Uterus (tissue), 4 donors: ENCODE data around the gene P2RX5. TPM values are rescaled to one million over a fixed set of nuclear protein-coding genes. Genes with fewer than 3 reads are reported as not detected.

Experiments
- DNase-seq, 2 donors: peaks; one replicate each; pipeline ENCODE4 v3.0.0-alpha.2; 2019 to 2020
- H3K27ac ChIP-seq, 2 donors: fragments of 200-600 bp; sonication (generic); 1 replicate in 1 of 2; 2 replicates in 1 of 2; pipeline ENCODE4 v1.5.1; 2016 to 2018
- H3K27me3 ChIP-seq, 2 donors: fragments of 200-600 bp; sonication (generic); one replicate each; pipeline ENCODE4 v1.5.1; 2018 to 2019; ENCODE audit warnings: control low read depth in 1 of 2
- H3K36me3 ChIP-seq, 2 donors: fragments of 200-600 bp; sonication (generic); one replicate each; pipeline ENCODE4 v1.5.1; 2019; ENCODE audit warnings: control low read depth in 1 of 2
- H3K4me1 ChIP-seq, 2 donors: fragments of 200-600 bp; sonication (generic); one replicate each; pipeline ENCODE4 v1.5.1; 2018 to 2019; ENCODE audit warnings: control low read depth in 1 of 2
- H3K4me3 ChIP-seq, 2 donors: fragments of 200-600 bp; sonication (generic); 1 replicate in 1 of 2; 2 replicates in 1 of 2; pipeline ENCODE4 v1.5.1; 2018 to 2019; ENCODE audit warnings: mild to moderate bottlenecking in 1 of 2
- H3K9me3 ChIP-seq, 2 donors: fragments of 200-600 bp; sonication (generic); one replicate each; pipeline ENCODE4 v1.5.1; 2019; ENCODE audit warnings: control low read depth in 1 of 2
- CTCF ChIP-seq, 4 experiments: fragments of 200-600 bp in 2 of 4; fragments of 450-650 bp in 2 of 4; sonication (generic) in 2 of 4; IDR thresholded peaks; one replicate each; pipeline ENCODE4 v1.5.1; 2016 to 2019; ENCODE audit warnings: antibody characterized with exemption in 4 of 4, mild to moderate bottlenecking in 2 of 4, moderate library complexity in 1 of 4
- POLR2A ChIP-seq, 2 donors: fragments of 450-650 bp; IDR thresholded peaks; one replicate each; pipeline ENCODE4 v1.6.1; 2016; ENCODE audit warnings: antibody characterized with exemption in 2 of 2, mild to moderate bottlenecking in 1 of 2, moderate library complexity in 1 of 2
- intact Hi-C: fragments of 100-400 bp; cut with DNase I; formaldehyde crosslinking; loops from one replicate; pipeline ENCODE4 v1.15.1; 2023; ENCODE audit warnings: low total_unique reads
- total RNA-seq, 4 donors: library from RNA; depleted of rRNA in 3 of 4; stranded (reverse); fragments of >200 nt in 3 of 4; gene quantifications; one replicate each; pipeline versions ENCODE4 v1.1.0 to v1.2.4, GENCODE V29; 2014 to 2023
- donor health status: DM: yes; HTN: yes; CAD: no.

Gene P2RX5
- total RNA-seq, 4 donors from 2014 or later = 0.51 to 8.2 (median 1.1) TPM

- H3K27me3 ChIP-seq = no peaks in the 10 kb centered on the region
- H3K4me3 ChIP-seq = no peak overlapping the region
- no peaks in the 10 kb centered on the region for H3K36me3 ChIP-seq
- H3K4me1 ChIP-seq = no peaks in the 10 kb centered on the region
- intact Hi-C loops = no loop called here
- DNase-seq = no peak
- H3K27ac ChIP-seq = no peak overlapping the region
- TF ChIP-seq POLR2A (IDR thresholded peaks at IDR 0.05) = no peak
- TF ChIP-seq CTCF (IDR thresholded peaks at IDR 0.05) = no peak
- no peaks in the 10 kb centered on the region for H3K9me3 ChIP-seq
Measured at GRCh38 chr17:3630781-3631180, 65.2 kb downstream of the P2RX5 start.

DNA sequence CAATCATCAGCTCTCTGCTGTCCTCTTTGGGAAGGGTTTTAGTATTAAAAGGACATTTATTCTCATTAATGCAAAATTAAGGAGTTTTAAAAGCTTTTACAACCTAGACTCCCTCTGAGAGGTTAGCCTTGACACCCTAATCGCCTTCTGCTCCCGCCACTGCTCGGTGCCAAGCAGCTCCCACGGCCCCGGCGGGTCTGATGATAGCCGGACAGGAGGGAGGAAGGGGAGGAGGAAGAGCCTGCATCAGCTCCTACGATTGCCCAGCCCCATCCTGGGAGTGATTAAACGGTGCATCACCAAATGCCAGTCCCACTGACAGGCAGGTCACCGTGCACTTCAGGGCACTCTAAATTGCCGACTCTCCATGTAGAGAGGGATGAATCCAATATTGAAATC is 68.2 kb downstream of the P2RX5 start:
- H3K36me3 ChIP-seq = no peaks in the 10 kb centered on the region
- TF ChIP-seq CTCF (IDR thresholded peaks at IDR 0.05) (no peak), POLR2A (IDR thresholded peaks at IDR 0.05) (no peak)
- H3K9me3 ChIP-seq = no peaks in the 10 kb centered on the region
- DNase-seq = no peak
- intact Hi-C loops = no loop called here
- no peaks in the 10 kb centered on the region for H3K27me3 ChIP-seq
- H3K4me3 ChIP-seq = no peak overlapping the region
- H3K4me1 ChIP-seq = no peaks in the 10 kb centered on the region
- no peak overlapping the region for H3K27ac ChIP-seq

DNA sequence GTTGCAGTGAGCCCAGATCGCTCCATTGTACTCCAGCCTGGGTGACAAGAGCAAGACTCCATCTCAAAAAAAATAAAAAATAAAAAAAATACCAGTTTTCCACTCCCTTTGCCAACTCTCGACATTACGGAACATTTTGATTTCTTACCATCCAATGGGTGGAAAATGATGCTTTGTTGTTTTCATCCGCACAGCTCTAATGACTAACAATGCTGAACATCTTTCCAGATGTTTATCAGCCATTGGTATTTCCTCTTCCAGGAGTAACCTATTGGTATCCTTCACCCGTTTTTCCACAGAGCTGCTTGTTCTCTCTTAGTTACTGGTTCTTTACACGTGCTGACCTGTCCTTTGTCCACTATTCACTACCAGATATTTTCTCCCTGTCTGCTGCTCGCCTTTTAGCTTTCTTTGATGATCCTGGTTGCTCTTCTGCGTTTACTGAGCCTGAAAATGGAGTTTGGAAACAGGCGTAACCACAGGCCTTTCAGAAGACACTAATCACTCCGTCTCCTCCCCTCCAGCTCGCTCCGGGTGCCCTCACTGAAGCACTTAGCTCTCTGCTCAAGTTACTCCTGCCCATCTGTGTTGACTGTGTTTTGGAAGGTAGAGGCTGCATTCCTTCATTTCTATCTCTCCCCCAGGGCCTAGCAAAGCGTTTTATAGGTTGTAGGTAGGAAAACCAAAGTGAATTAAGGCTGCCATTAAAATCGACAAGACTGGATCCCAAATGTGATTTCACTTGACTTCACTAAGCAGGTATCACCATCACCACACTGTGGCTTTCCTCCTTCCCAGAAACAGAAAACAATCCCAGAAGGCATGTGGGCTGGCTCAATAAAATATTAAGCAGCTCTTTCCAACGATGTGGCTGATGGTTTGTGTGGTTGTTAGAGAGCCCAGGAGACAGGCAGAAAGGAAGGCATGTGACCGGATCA is 68.9 kb downstream of the P2RX5 start:
- Histone ChIP-seq H3K36me3 (no peaks in the 10 kb centered on the region), H3K4me1 (no peaks in the 10 kb centered on the region), H3K27ac (no peak overlapping the region), H3K27me3 (no peaks in the 10 kb centered on the region), H3K9me3 (no peaks in the 10 kb centered on the region), H3K4me3 (no peak overlapping the region)
- no peak for TF ChIP-seq CTCF (IDR thresholded peaks at IDR 0.05)
- TF ChIP-seq POLR2A (IDR thresholded peaks at IDR 0.05) = no peak
- DNase-seq = no peak
- intact Hi-C loops = no loop called here

Other genes starting within 250 kb of the P2RX5 start
- gene SPATA22, start 224.3 kb downstream of the P2RX5 start, total RNA-seq = under 1 TPM in 1 of 4 donors, not detected in 3; 0.62 TPM
- gene ASPA, start 220.2 kb downstream of the P2RX5 start, total RNA-seq = 10 to 100 TPM in 2 of 4 donors, 1 to 10 TPM in 2; 1.3 to 19.4 (median 12.1) TPM
- gene TRPV3, start 138.3 kb downstream of the P2RX5 start, total RNA-seq = 1 to 10 TPM in 1 of 4 donors, under 1 TPM in 1, not detected in 2; 0.88 to 1.5 TPM
- 10 to 100 TPM in 1 of 4 donors, 1 to 10 TPM in 3; 4.7 to 12.1 (median 8.5) TPM for gene TRPV1, start 86.7 kb downstream of the P2RX5 start, total RNA-seq
- gene SHPK, start 59.9 kb downstream of the P2RX5 start, total RNA-seq = 10 to 100 TPM in 2 of 4 donors, 1 to 10 TPM in 1, under 1 TPM in 1; 0.26 to 24.4 (median 8.3) TPM
- gene CTNS, start 59.4 kb downstream of the P2RX5 start, total RNA-seq = 10 to 100 TPM; 10.8 to 17.8 (median 13.8) TPM
- 10 to 100 TPM; 44.7 to 98.7 (median 74.0) TPM for gene TAX1BP3, start 27.6 kb downstream of the P2RX5 start, total RNA-seq
- 10 to 100 TPM in 3 of 4 donors, 1 to 10 TPM in 1; 7.1 to 34.7 (median 22.7) TPM for gene EMC6, start 27.3 kb downstream of the P2RX5 start, total RNA-seq
- gene HASPIN, start 27.7 kb upstream of the P2RX5 start, total RNA-seq = 1 to 10 TPM in 1 of 4 donors, not detected in 3; 2.0 TPM
- 10 to 100 TPM in 2 of 4 donors, 1 to 10 TPM in 2; 2.8 to 46.8 (median 14.2) TPM for gene ITGAE, start 105.0 kb upstream of the P2RX5 start, total RNA-seq
- 10 to 100 TPM; 16.5 to 46.7 (median 30.1) TPM for gene NCBP3, start 150.1 kb upstream of the P2RX5 start, total RNA-seq
- 10 to 100 TPM in 1 of 4 donors, 1 to 10 TPM in 3; 2.6 to 37.6 (median 6.4) TPM for gene CAMKK1, start 196.9 kb upstream of the P2RX5 start, total RNA-seq
- 10 to 100 TPM in 2 of 4 donors, 1 to 10 TPM in 2; 1.2 to 18.8 (median 9.9) TPM for gene P2RX1, start 220.3 kb upstream of the P2RX5 start, total RNA-seq